ES-I3 (cell line): ENCODE measurements around the gene BBS10.
"Not testable (repeated sequence)": the region's sequence is repeated elsewhere in the genome, so short reads cannot be mapped to it uniquely, and the experiment has no call there.

ENCODE experiments used
- H3K36me3 ChIP-seq: 2 replicates; pipeline ENCODE4 v1.6.1; 2013; ENCODE audit warnings: mild to moderate bottlenecking, low read length, control low read depth, moderate library complexity; ENCODE audit not compliant: insufficient read depth
- H3K4me1 ChIP-seq: 2 replicates; pipeline ENCODE4 v1.6.1; 2013; ENCODE audit warnings: mild to moderate bottlenecking, control low read depth, low read length; ENCODE audit not compliant: insufficient read depth
- H3K9ac ChIP-seq: 2 replicates; pipeline ENCODE4 v1.6.1; 2013; ENCODE audit warnings: low read depth, mild to moderate bottlenecking, low read length, moderate library complexity
- H3K9me3 ChIP-seq: 2 replicates; pipeline ENCODE4 v1.6.1; 2013; ENCODE audit warnings: mild to moderate bottlenecking, low read length, moderate library complexity; ENCODE audit not compliant: control insufficient read depth, insufficient read depth

BBS10 gene

GRCh38 chr12:76356071-76356470 lies 7.9 kb upstream of the BBS10 start:
- Histone ChIP-seq H3K9ac (no peak overlapping the region), H3K4me1 (no peaks in the 10 kb centered on the region; the same call in 1 of the 2 replicates), H3K36me3 (no peaks in the 10 kb centered on the region; the same call in 1 of the 2 replicates), H3K9me3 (no peaks in the 10 kb centered on the region)

DNA sequence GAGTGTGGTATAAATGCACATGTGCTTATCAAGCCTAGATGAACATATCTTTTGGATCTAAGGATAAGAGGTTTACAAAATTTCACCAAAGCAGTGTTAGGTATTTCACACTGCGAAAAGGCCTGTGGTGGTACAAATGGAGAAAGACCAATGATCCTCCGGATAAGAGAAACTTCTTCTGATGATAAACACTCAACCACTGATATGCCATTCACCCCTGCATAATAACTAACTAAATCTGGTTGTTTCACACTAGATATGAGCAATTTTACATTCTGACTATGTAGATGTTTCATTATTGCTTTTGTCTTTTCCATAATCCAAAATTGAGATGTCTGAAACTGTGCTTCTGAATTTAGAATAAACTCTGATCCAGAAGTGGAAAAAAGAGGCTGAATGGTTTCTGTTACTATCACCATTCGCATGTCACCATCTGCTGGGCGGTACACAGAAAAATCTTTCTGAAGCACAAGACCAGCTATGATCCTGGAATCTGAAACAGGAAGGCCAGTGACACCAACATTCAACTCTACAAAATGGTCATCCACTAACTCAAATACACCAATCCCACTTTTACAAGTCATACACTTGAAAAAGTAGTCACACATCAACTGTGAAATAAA lies 1.3 kb downstream of the BBS10 start:
- no peaks in the 10 kb centered on the region for H3K9me3 ChIP-seq
- H3K36me3 ChIP-seq = peaks cover 5% of the 10 kb centered on the region; the same call in 1 of the 2 replicates
- H3K9ac ChIP-seq = peak overlapping the region; percentile 100; the same call in 1 of the 2 replicates
- H3K4me1 ChIP-seq = peaks cover 6% of the 10 kb centered on the region

DNA sequence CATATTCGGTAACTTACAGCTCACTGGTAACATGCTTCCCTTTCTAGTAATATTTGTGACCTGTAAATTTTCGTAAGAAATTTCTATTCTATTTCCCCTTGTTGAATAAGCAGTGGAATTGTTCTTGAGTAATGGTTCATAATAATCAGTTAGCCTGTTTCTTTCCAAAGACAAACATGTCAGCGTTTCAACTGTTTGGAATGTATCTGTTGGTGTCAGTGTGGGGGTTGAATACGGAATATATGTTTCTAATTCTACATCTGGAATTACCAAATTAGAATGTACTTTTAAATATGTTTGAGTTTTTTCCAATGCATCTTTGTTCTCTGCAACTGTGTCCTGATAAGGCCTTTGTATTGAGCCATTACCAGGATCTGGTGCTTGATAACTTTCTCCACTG lies 2.0 kb downstream of the BBS10 start:
- H3K4me1 ChIP-seq = peaks cover 8% of the 10 kb centered on the region
- no peak overlapping the region for H3K9ac ChIP-seq
- peaks cover 5% of the 10 kb centered on the region; the same call in 1 of the 2 replicates for H3K36me3 ChIP-seq
- no peaks in the 10 kb centered on the region for H3K9me3 ChIP-seq

DNA sequence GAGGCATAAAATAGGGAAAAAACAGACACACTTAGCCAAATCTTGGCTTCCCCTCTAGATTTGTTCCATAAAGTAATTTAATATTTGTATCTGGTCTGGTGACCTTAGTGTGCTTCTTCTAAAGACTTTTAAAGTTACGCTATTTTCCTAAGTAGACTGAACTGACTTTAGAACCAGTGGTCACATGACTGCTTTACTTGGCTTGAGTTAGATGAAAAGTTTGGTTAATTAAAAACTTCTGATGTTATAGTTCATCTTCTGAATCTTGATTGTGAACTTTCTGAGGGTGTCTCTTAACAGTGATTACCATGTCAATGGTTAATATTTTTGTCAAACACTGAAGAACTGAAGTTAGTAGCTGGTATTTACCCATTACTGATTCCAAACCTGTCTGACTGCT lies 2.6 kb downstream of the BBS10 start:
- H3K9me3 ChIP-seq = no peaks in the 10 kb centered on the region
- H3K9ac ChIP-seq = no peak overlapping the region
- peaks cover 8% of the 10 kb centered on the region for H3K4me1 ChIP-seq
- H3K36me3 ChIP-seq = peaks cover 5% of the 10 kb centered on the region; the same call in 1 of the 2 replicates

DNA sequence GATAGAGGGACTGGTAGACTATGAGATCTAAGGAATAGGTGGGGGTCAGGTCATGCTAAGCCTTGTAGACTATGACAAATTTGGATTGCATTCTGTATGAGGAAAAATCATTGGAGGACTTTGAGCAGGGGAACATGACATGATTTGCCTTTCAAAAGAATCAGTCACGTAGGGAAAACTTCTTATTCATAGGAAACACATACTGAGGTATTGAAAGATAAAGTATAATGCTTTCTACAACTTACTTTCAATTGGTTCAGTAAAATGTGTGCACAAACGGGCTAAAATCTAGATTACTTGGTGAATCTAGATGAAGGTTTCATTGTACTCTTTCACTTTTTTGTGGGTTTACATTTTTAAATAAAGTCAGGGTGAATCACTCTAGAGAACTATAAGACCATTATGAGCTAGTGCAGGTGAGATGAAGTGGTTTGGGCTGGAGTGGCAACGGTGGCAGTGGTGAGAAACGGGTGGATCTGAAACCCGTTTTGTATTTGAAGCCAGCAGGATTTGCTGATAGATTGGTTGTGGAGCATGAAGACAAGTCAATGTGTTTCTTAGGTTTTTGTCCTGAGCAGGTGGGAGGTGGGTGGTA lies 6.7 kb downstream of the BBS10 start:
- Histone ChIP-seq H3K4me1 (peaks cover 2% of the 10 kb centered on the region), H3K9me3 (no peaks in the 10 kb centered on the region), H3K9ac (no peak overlapping the region), H3K36me3 (peaks cover 1% of the 10 kb centered on the region; the same call in 1 of the 2 replicates)

- H3K9ac ChIP-seq = no peak overlapping the region
These were observed 7.4 kb downstream of the BBS10 start for GRCh38 chr12:76340680-76341435.

GRCh38 chr12:76337583-76337982 lies 10.6 kb downstream of the BBS10 start:
- H3K36me3 ChIP-seq = no peaks in the 10 kb centered on the region; the same call in 1 of the 2 replicates
- no peaks in the 10 kb centered on the region for H3K9me3 ChIP-seq
- peaks cover 7% of the 10 kb centered on the region for H3K4me1 ChIP-seq
- H3K9ac ChIP-seq = no peak overlapping the region

More at GRCh38 chr12:76340680-76341435, 7.4 kb downstream of the BBS10 start:
- no peaks in the 10 kb centered on the region; the same call in 1 of the 2 replicates for H3K36me3 ChIP-seq
- peaks cover 2% of the 10 kb centered on the region; the same call in 1 of the 2 replicates for H3K4me1 ChIP-seq
- H3K9me3 ChIP-seq = no peaks in the 10 kb centered on the region

GRCh38 chr12:76332606-76333005 lies 15.6 kb downstream of the BBS10 start:
- Histone ChIP-seq H3K9ac (no peak overlapping the region), H3K9me3 (no peaks in the 10 kb centered on the region; the same call in 1 of the 2 replicates), H3K36me3 (no peaks in the 10 kb centered on the region), H3K4me1 (peaks cover 5% of the 10 kb centered on the region; the same call in 1 of the 2 replicates)

GRCh38 chr12:76329606-76330005 lies 18.6 kb downstream of the BBS10 start:
- H3K4me1 ChIP-seq = no peaks in the 10 kb centered on the region
- no peak overlapping the region for H3K9ac ChIP-seq
- no peaks in the 10 kb centered on the region for H3K36me3 ChIP-seq
- no peaks in the 10 kb centered on the region; the same call in 1 of the 2 replicates for H3K9me3 ChIP-seq

- H3K36me3 ChIP-seq = no peaks in the 10 kb centered on the region
- H3K4me1 ChIP-seq = no peaks in the 10 kb centered on the region
- H3K9me3 ChIP-seq = no peaks in the 10 kb centered on the region; the same call in 1 of the 2 replicates
- H3K9ac ChIP-seq = no peak overlapping the region
These were observed 19.1 kb downstream of the BBS10 start for GRCh38 chr12:76329159-76329558.

- not testable (repeated sequence) for H3K4me1 ChIP-seq, H3K36me3 ChIP-seq, H3K9me3 ChIP-seq
- H3K9ac ChIP-seq = peak overlapping the region; percentile 31
These were observed 28.5 kb downstream of the BBS10 start for GRCh38 chr12:76319595-76320319.

DNA sequence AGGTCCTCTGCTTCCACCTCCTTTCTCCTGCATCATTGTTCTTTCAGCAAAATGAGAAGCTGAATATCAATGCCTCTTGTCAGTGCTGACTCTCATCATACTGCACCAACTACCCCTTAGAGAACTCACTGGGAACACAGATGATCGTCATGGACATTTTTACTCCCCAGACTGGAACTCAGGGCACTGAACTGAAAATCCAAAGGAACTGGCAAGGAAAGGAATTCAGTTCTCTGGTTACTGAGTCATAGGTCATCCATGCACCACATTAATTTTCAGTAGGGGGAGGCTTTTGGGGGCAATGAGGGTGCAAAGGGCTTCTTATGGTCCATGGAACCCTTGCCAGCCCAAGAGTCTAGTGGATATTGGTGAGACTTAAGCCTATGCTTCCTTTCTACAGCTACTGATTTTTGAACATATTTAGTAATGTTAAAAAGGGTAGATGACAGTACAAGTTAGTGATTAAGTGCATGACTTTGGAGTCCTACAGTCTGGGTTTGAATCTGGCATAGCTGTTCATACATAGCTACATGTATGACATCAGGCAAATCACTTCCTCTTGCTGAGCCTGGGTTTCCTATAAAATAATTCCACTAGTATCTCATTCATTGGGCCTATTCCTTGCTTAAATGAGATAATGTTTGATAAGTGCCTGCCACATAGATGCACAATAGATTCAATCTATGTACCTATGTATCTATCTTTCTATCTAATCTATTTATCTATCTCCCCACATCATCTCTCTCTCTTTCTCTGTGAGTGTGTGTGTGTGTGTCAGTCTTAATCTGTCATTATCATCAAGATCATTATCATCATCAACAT lies 29.2 kb downstream of the BBS10 start:
- Histone ChIP-seq H3K9me3 (no peaks in the 10 kb centered on the region), H3K9ac (peak overlapping the region; percentile 31; the same call in 1 of the 2 replicates), H3K36me3 (no peaks in the 10 kb centered on the region), H3K4me1 (no peaks in the 10 kb centered on the region)

GRCh38 chr12:76317976-76318375 lies 30.2 kb downstream of the BBS10 start:
- Histone ChIP-seq H3K36me3 (no peaks in the 10 kb centered on the region), H3K4me1 (peaks cover 3% of the 10 kb centered on the region; the same call in 1 of the 2 replicates), H3K9me3 (no peaks in the 10 kb centered on the region), H3K9ac (no peak overlapping the region)
